C4-2B (cell line): ENCODE measurements around the gene ADI1.

Source experiments
- CTCF ChIP-seq: fragments of 450-650 bp; conservative IDR thresholded peaks from 2 replicates; pipeline ENCODE4 v1.5.1; 2017; ENCODE audit warnings: mild to moderate bottlenecking
- ZFX ChIP-seq: fragments of 450-650 bp; IDR thresholded peaks from 2 replicates; pipeline ENCODE4 v1.6.1; 2017

- no peak for TF ChIP-seq CTCF
- no peak for TF ChIP-seq ZFX
Observed at GRCh38 chr2:3467654-3468053, 51.7 kb downstream of the ADI1 start.
